Suprapubic skin (tissue), 4 donors: ENCODE data around the gene LAYN. TPM values are rescaled to one million over a fixed set of nuclear protein-coding genes. Genes with fewer than 3 reads are reported as not detected.

Source experiments
- DNase-seq, 2 donors: peaks; one replicate each; pipeline ENCODE4 v3.0.0-alpha.2; 2019; ENCODE audit warnings: low spot score in 2 of 2
- H3K27ac ChIP-seq: fragments of 200-600 bp; sonication (generic); one replicate; pipeline ENCODE4 v1.5.1; 2019
- H3K27me3 ChIP-seq: fragments of 200-600 bp; sonication (generic); one replicate; pipeline ENCODE4 v1.5.1; 2019
- H3K36me3 ChIP-seq: fragments of 200-600 bp; sonication (generic); one replicate; pipeline ENCODE4 v1.5.1; 2019
- H3K4me1 ChIP-seq: fragments of 200-600 bp; sonication (generic); one replicate; pipeline ENCODE4 v1.5.1; 2019
- H3K4me3 ChIP-seq: fragments of 200-600 bp; sonication (generic); one replicate; pipeline ENCODE4 v1.5.1; 2019; ENCODE audit warnings: mild to moderate bottlenecking
- H3K9me3 ChIP-seq: fragments of 200-600 bp; sonication (generic); one replicate; pipeline ENCODE4 v1.5.1; 2019
- EP300 ChIP-seq: sonication (generic); formaldehyde crosslinking; IDR thresholded peaks from one replicate; pipeline ENCODE4 v1.6.1; 2017; ENCODE audit warnings: antibody characterized with exemption
- POLR2A ChIP-seq, 2 donors: fragments of 450-650 bp; IDR thresholded peaks; one replicate each; pipeline ENCODE4 v1.6.1; 2017; ENCODE audit warnings: antibody characterized with exemption in 2 of 2, mild to moderate bottlenecking in 2 of 2, moderate library complexity in 2 of 2
- POLR2AphosphoS5 ChIP-seq, 3 donors: sonication (generic); formaldehyde crosslinking; IDR thresholded peaks; one replicate each; pipeline ENCODE4 v1.6.1; 2017; ENCODE audit warnings: antibody characterized with exemption in 3 of 3
- WGBS: methylation state at CpG from one replicate; pipeline ENCODE4 v1.1.5; 2018; 5-methylcytosine and 5-hydroxymethylcytosine counted together
- total RNA-seq, 4 donors: library from RNA; depleted of rRNA; stranded (reverse); fragments of >200 nt; gene quantifications; one replicate each; pipeline ENCODE4 v1.1.0, GENCODE V29; 2016
- TF ChIP-seq, protein P1 (sequence below), 2 donors: fragments of 200-600 bp in 1 of 2; fragments of 450-650 bp in 1 of 2; sonication (generic) in 1 of 2; IDR thresholded peaks; one replicate each; pipeline ENCODE4 v1.5.1; 2016 to 2019; ENCODE audit warnings: antibody characterized with exemption in 2 of 2, mild to moderate bottlenecking in 1 of 2, moderate library complexity in 1 of 2

Gene LAYN
- total RNA-seq, 4 donors from 2014 or later: 1.5 to 4.7 (median 1.9) TPM

DNA sequence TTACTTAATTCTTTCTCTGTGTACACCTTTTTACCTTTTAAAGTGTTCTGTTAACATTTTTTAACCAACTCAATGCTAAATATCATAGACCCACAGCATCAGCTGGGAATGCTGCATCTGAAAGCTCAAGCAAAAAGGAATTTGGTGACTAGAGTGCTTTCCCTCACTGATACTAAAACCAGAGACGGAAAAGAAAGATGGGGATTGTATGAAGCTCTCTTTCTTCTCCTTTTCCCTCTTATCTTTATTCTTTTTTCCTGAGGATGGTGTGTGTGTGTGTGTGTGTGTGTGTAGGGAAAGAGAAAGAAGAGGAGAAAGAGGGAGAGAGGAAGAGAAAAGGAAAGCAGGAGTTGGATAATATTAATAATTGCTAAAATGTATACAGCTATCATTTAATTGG is 57.6 kb downstream of the LAYN start:
- Histone ChIP-seq H3K27me3 (no peaks in the 10 kb centered on the region), H3K4me1 (peaks cover 4% of the 10 kb centered on the region), H3K4me3 (no peak overlapping the region), H3K9me3 (no peaks in the 10 kb centered on the region), H3K36me3 (no peaks in the 10 kb centered on the region), H3K27ac (no peak overlapping the region)
- 70% methylated on average over 1 of the region's 1 CpG for WGBS
- DNase-seq: no peak
- TF ChIP-seq, protein P1, sequence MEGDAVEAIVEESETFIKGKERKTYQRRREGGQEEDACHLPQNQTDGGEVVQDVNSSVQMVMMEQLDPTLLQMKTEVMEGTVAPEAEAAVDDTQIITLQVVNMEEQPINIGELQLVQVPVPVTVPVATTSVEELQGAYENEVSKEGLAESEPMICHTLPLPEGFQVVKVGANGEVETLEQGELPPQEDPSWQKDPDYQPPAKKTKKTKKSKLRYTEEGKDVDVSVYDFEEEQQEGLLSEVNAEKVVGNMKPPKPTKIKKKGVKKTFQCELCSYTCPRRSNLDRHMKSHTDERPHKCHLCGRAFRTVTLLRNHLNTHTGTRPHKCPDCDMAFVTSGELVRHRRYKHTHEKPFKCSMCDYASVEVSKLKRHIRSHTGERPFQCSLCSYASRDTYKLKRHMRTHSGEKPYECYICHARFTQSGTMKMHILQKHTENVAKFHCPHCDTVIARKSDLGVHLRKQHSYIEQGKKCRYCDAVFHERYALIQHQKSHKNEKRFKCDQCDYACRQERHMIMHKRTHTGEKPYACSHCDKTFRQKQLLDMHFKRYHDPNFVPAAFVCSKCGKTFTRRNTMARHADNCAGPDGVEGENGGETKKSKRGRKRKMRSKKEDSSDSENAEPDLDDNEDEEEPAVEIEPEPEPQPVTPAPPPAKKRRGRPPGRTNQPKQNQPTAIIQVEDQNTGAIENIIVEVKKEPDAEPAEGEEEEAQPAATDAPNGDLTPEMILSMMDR (IDR thresholded peaks at IDR 0.05): no peak
- TF ChIP-seq POLR2A (IDR thresholded peaks at IDR 0.05) (no peak), POLR2AphosphoS5 (IDR thresholded peaks at IDR 0.05) (no peak)

DNA sequence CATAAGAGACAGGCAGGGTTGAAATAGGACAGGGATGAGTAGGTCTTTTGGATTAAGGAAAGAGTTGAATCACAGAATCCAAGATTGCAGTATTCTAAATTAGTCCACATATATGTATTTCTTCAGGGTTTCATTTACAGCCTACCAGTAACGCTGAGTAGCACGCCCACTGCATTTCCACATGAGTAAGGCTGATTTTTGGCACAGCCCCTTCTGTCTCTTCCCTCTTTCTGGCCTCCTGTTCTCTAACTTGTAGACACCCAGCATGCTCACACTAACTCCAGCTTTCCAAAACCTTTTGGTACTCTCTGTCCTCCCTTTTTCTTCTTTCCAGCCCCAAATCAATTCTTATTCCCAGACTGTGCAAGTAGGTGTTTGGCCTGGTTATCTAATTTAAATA is 58.0 kb downstream of the LAYN start:
- Histone ChIP-seq H3K27ac (no peak overlapping the region), H3K9me3 (no peaks in the 10 kb centered on the region), H3K4me1 (peaks cover 8% of the 10 kb centered on the region), H3K27me3 (no peaks in the 10 kb centered on the region), H3K36me3 (no peaks in the 10 kb centered on the region), H3K4me3 (no peak overlapping the region)
- no peak for DNase-seq
- whole genome bisulfite sequencing: 32% methylated on average over 2 of the region's 2 CpGs
- no peak for TF ChIP-seq EP300
- no peak for TF ChIP-seq POLR2A (IDR thresholded peaks at IDR 0.05)
- TF ChIP-seq, protein P1 (IDR thresholded peaks at IDR 0.05): no peak
- no peak for TF ChIP-seq POLR2AphosphoS5 (IDR thresholded peaks at IDR 0.05)

DNA sequence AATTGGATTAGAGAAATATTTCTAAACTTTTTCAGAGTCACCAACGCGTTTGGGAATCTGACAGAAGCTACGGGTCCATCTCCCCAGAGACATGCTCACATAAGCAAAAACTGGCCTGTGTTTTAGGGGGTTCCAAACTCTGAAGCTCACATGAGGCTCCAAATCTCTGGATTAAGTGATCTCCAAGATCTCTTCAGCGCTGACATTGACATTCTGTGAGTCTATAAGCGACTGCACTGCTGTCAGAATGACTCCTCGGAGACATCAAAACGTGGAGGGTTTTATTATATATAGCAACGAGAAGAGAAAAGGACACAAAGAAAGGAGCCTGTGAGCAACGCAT is 61.1 kb downstream of the LAYN start:
- no peak for DNase-seq
- H3K4me1 ChIP-seq: peaks cover 22% of the 10 kb centered on the region
- WGBS: 6% methylated on average over 9 of the region's 9 CpGs

DNA sequence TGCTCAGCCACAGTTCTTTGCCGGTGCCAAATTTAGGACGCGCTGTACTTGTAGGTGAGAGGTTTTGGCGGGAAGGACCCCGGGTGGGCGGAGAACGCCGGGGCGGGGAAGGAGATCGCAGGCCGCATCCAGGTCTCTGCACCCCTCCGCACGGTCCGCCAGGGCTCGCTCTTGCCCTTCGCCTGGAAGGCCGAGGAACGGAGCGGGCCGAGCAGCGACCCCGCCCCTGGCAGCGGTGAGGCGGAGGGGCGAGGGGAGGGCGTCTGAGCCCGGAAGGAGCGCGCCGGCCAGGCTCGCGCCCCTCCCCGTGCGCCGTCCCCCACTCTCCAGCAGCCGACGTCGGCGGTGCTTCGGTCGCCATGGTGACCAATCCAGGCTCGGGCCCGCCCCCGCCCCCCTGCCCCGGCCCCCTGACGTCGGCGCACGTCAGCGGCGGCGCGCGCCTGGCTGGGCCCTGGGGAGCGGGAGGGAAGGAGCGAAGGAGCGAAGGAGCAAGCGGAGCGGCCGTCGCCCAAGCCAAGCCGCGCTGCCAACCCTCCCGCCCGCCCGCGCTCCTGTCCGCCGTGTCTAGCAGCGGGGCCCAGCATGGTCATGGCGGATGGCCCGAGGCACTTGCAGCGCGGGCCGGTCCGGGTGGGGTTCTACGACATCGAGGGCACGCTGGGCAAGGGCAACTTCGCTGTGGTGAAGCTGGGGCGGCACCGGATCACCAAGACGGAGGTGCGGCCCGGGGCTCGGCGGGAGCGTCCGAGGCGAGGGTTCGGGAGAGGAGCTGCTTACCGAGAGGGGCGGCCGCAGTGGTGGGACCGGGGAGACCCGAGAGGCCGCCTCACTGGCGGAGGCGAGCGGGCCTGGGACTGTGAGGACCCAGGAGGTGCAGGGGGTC is 61.7 kb downstream of the LAYN start, which contains the start of gene SIK2:
TSS of gene SIK2 (plus strand) at position 471 of the 886 bp plus-strand sequence. CDS start at position 586, 115 bp downstream.
- H3K9me3 ChIP-seq: no peaks in the 10 kb centered on the region
- peak within 1 kb of the TSS; percentile 94 for H3K4me3 ChIP-seq
- DNase-seq: peak; percentile 94 to 96
- no peaks in the 10 kb centered on the region for H3K36me3 ChIP-seq
- H3K27ac ChIP-seq: peak within 1 kb of the TSS; percentile 97
- TF ChIP-seq POLR2AphosphoS5 (IDR thresholded peaks at IDR 0.05): peak in 2 of 3 donors; percentile 64 to 76
- TF ChIP-seq POLR2A (IDR thresholded peaks at IDR 0.05): no peak
- TF ChIP-seq, protein P1 (IDR thresholded peaks at IDR 0.05): peak; percentile 78 to 88
- 0% methylated on average over 17 of the region's 100 CpGs for WGBS
- no peaks in the 10 kb centered on the region for H3K27me3 ChIP-seq
- peaks cover 22% of the 10 kb centered on the region for H3K4me1 ChIP-seq

More for the DNA sequence above, 61.1 kb downstream of the LAYN start:
- H3K9me3 ChIP-seq: no peaks in the 10 kb centered on the region
- H3K27ac ChIP-seq: no peak overlapping the region
- no peaks in the 10 kb centered on the region for H3K27me3 ChIP-seq
- H3K4me3 ChIP-seq: peak overlapping the region; percentile 94
- TF ChIP-seq, protein P1 (IDR thresholded peaks at IDR 0.05): no peak
- TF ChIP-seq POLR2A (IDR thresholded peaks at IDR 0.05) (no peak), POLR2AphosphoS5 (IDR thresholded peaks at IDR 0.05) (no peak), EP300 (no peak)
- H3K36me3 ChIP-seq: no peaks in the 10 kb centered on the region

DNA sequence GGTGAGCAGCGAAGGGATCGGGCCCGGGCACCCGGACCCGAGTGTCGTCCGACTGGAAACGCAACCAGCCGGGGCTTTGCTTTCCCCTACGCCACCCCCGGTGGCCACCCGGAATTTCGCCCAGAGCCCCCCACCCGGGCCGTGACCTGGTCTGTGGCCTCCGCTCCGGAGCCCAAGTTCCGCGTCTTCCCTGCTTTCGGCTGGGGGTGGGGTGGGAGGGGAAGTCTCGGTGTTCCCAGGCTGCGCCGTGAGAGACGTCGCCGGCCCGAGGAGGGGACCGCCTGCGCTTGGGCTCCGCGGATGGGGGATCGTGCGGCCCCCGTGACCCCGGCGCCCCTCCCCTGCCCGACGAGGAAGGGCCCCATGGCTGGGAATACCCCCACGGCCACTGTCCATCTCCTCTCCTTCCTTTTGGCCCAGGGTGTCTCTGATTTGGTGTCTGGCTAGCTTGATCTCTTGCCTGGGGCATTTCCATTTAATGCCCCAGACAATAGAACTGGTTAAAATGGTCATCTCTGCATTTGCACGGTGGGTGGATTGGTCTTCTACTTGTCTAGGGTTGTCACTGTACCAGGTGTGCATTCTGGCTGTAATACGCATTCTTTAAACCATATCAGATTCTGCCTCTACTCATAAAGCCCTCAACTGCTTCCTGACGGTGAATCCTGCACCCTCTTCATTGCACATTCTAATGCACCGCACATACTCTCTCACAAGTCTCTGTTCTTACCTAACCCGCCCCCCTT is 62.5 kb downstream of the LAYN start:
- DNase-seq: peak; percentile 80 to 83
- WGBS: 5% methylated on average over 5 of the region's 44 CpGs
- H3K27me3 ChIP-seq: no peaks in the 10 kb centered on the region
- H3K9me3 ChIP-seq: no peaks in the 10 kb centered on the region
- peaks cover 22% of the 10 kb centered on the region for H3K4me1 ChIP-seq
- no peak for TF ChIP-seq EP300
- TF ChIP-seq, protein P1 (IDR thresholded peaks at IDR 0.05): no peak
- no peak for TF ChIP-seq POLR2AphosphoS5 (IDR thresholded peaks at IDR 0.05)
- no peak for TF ChIP-seq POLR2A (IDR thresholded peaks at IDR 0.05)
- H3K36me3 ChIP-seq: no peaks in the 10 kb centered on the region
- peak overlapping the region; percentile 94 for H3K4me3 ChIP-seq
- H3K27ac ChIP-seq: peak overlapping the region; percentile 97
